ENCODE data around the gene FCN1.

GRCh38 chr9:134886413-134886913, 31.2 kb downstream of the FCN1 start:
- TF ChIP-seq POLR2AphosphoS5 (IDR thresholded peaks at IDR 0.05; ENCODE audit: borderline replicate concordance, low read depth, low read length) (no peak), EZH2 (IDR thresholded peaks at IDR 0.05) (no peak)

All from SK-N-MC (cell line).